Astrocyte of the spinal cord (primary cell): Measurements from ENCODE around the gene GOLGA5.

ENCODE experiments used
- DNase-seq: peaks from one replicate; pipeline ENCODE4 v3.0.0; 2011; ENCODE audit warnings: low read depth, low spot score
- H3K4me3 ChIP-seq: 2 replicates; pipeline ENCODE4 v1.5.1; 2011; ENCODE audit warnings: low read depth, mild to moderate bottlenecking, low read length, moderate library complexity
- CTCF ChIP-seq: IDR thresholded peaks from 2 replicates; pipeline ENCODE4 v1.5.1; 2012; ENCODE audit warnings: low read depth, mild to moderate bottlenecking, low read length, inconsistent platforms
- in situ Hi-C: cut with HindIII; loops from 2 replicates; pipeline ENCODE4 v1.10.0; 2017; ENCODE audit warnings: low sequenced_read_pairs

Gene GOLGA5

GRCh38 chr14:92780444-92781232, 13.5 kb upstream of the GOLGA5 start:
- no peak overlapping the region for H3K4me3 ChIP-seq
- no peak for TF ChIP-seq CTCF
- DNase-seq: peak; percentile 23
- in situ Hi-C loops: no loop called here

GRCh38 chr14:92781350-92781749, 12.8 kb upstream of the GOLGA5 start:
- in situ Hi-C loops: no loop called here
- TF ChIP-seq CTCF: no peak
- no peak for DNase-seq
- H3K4me3 ChIP-seq: no peak overlapping the region

GRCh38 chr14:92783813-92784431, 10.2 kb upstream of the GOLGA5 start:
- H3K4me3 ChIP-seq: no peak overlapping the region
- in situ Hi-C loops: no loop called here
- DNase-seq: peak; percentile 80
- TF ChIP-seq CTCF: peak; percentile 52

GRCh38 chr14:92785667-92786426, 8.3 kb upstream of the GOLGA5 start:
- TF ChIP-seq CTCF: peak; percentile 17
- no peak overlapping the region for H3K4me3 ChIP-seq
- peak; percentile 80 for DNase-seq

GRCh38 chr14:92786427-92786756, 7.7 kb upstream of the GOLGA5 start:
- TF ChIP-seq CTCF: no peak
- in situ Hi-C loops: no loop called here
- no peak overlapping the region for H3K4me3 ChIP-seq
- DNase-seq: no peak

More at GRCh38 chr14:92785667-92786426, 8.3 kb upstream of the GOLGA5 start:
- in situ Hi-C loops: no loop called here

GRCh38 chr14:92787554-92787953, 6.6 kb upstream of the GOLGA5 start:
- in situ Hi-C loops: no loop called here
- no peak for TF ChIP-seq CTCF
- DNase-seq: no peak
- H3K4me3 ChIP-seq: no peak overlapping the region
